ENCODE results near the gene PBX3. TPM values are rescaled to one million over a fixed set of nuclear protein-coding genes. Genes with fewer than 3 reads are reported as not detected.
A peak's percentile ranks its signal among the peaks of the same experiment; 100 is the strongest.

PBX3 gene
- polyA plus RNA-seq, 6 donors from 2014 or later, result 7.5 to 15.8 (median 10.1) TPM

- Mint-ChIP-seq H3K27ac (peak overlapping the region in 1 of 6 donors; percentile 7), H3K4me1 (peaks cover 0 to 3% (median 0%) of the 10 kb centered on the region in 3 donors), H3K4me3 (no peak overlapping the region), H3K9me3 (no peaks in the 10 kb centered on the region), H3K36me3 (no peaks in the 10 kb centered on the region), H3K27me3 (no peaks in the 10 kb centered on the region)
- no peak for DNase-seq
- ATAC-seq (ENCODE audit: low read depth in 2 of 2), result no peak
These were observed 50.8 kb downstream of the PBX3 start for GRCh38 chr9:125797930-125798329.

GRCh38 chr9:125803526-125803925 is 56.4 kb downstream of the PBX3 start:
- ATAC-seq (ENCODE audit: low read depth in 2 of 2) (no peak), DNase-seq (no peak)
- Mint-ChIP-seq H3K27ac (no peak overlapping the region), H3K4me3 (no peak overlapping the region), H3K27me3 (no peaks in the 10 kb centered on the region), H3K36me3 (no peaks in the 10 kb centered on the region), H3K4me1 (no peaks in the 10 kb centered on the region), H3K9me3 (no peaks in the 10 kb centered on the region)

GRCh38 chr9:125805057-125805456 is 57.9 kb downstream of the PBX3 start:
- ATAC-seq (ENCODE audit: low read depth in 2 of 2) (no peak), DNase-seq (no peak)
- H3K27ac Mint-ChIP-seq, result no peak overlapping the region
- no peaks in the 10 kb centered on the region for H3K4me1 Mint-ChIP-seq
- no peaks in the 10 kb centered on the region for H3K36me3 Mint-ChIP-seq
- H3K4me3 Mint-ChIP-seq, result no peak overlapping the region
- H3K27me3 Mint-ChIP-seq, result no peaks in the 10 kb centered on the region
- no peaks in the 10 kb centered on the region for H3K9me3 Mint-ChIP-seq

GRCh38 chr9:125805586-125805985 is 58.4 kb downstream of the PBX3 start:
- H3K4me1 Mint-ChIP-seq, result no peaks in the 10 kb centered on the region
- no peak for ATAC-seq (ENCODE audit: low read depth in 2 of 2)

GRCh38 chr9:125807079-125807478 is 59.9 kb downstream of the PBX3 start:
- Mint-ChIP-seq H3K4me3 (no peak overlapping the region), H3K27me3 (no peaks in the 10 kb centered on the region), H3K4me1 (no peaks in the 10 kb centered on the region), H3K9me3 (peaks cover 0 to 2% (median 0%) of the 10 kb centered on the region in 7 donors), H3K27ac (peak overlapping the region in 1 of 6 donors; percentile 9), H3K36me3 (peaks cover 9 to 16% of the 10 kb centered on the region in 2 donors)
- ATAC-seq (ENCODE audit: low read depth in 2 of 2) (no peak), DNase-seq (no peak)

More at GRCh38 chr9:125805586-125805985, 58.4 kb downstream of the PBX3 start:
- H3K4me3 Mint-ChIP-seq, result no peak overlapping the region
- no peak overlapping the region for H3K27ac Mint-ChIP-seq
- peaks cover 0 to 2% (median 0%) of the 10 kb centered on the region in 7 donors for H3K9me3 Mint-ChIP-seq
- DNase-seq, result no peak
- H3K27me3 Mint-ChIP-seq, result no peaks in the 10 kb centered on the region
- H3K36me3 Mint-ChIP-seq, result peaks cover 1 to 4% of the 10 kb centered on the region in 2 donors

GRCh38 chr9:125810161-125810560 is 63.0 kb downstream of the PBX3 start:
- Mint-ChIP-seq H3K27ac (no peak overlapping the region), H3K27me3 (no peaks in the 10 kb centered on the region), H3K4me3 (no peak overlapping the region), H3K4me1 (no peaks in the 10 kb centered on the region), H3K9me3 (peaks cover 0 to 2% (median 0%) of the 10 kb centered on the region in 7 donors), H3K36me3 (peaks cover 9 to 16% of the 10 kb centered on the region in 2 donors)
- no peak for ATAC-seq (ENCODE audit: low read depth in 2 of 2)
- DNase-seq, result no peak

GRCh38 chr9:125811002-125811401 is 63.8 kb downstream of the PBX3 start:
- ATAC-seq (ENCODE audit: low read depth in 2 of 2), result no peak
- Mint-ChIP-seq H3K4me1 (no peaks in the 10 kb centered on the region), H3K36me3 (peaks cover 9 to 16% of the 10 kb centered on the region in 2 donors), H3K27me3 (no peaks in the 10 kb centered on the region), H3K27ac (peak overlapping the region in 1 of 6 donors; percentile 33), H3K9me3 (peaks cover 0 to 2% (median 0%) of the 10 kb centered on the region in 7 donors), H3K4me3 (no peak overlapping the region)
- DNase-seq, result no peak

GRCh38 chr9:125812403-125812802 is 65.2 kb downstream of the PBX3 start:
- peaks cover 0 to 2% (median 0%) of the 10 kb centered on the region in 7 donors for H3K9me3 Mint-ChIP-seq
- ATAC-seq (ENCODE audit: low read depth in 2 of 2), result no peak
- H3K36me3 Mint-ChIP-seq, result peaks cover 9 to 16% of the 10 kb centered on the region in 2 donors
- H3K27me3 Mint-ChIP-seq, result no peaks in the 10 kb centered on the region
- H3K4me3 Mint-ChIP-seq, result no peak overlapping the region
- no peak for DNase-seq
- peaks cover 0 to 3% (median 0%) of the 10 kb centered on the region in 3 donors for H3K4me1 Mint-ChIP-seq
- H3K27ac Mint-ChIP-seq, result no peak overlapping the region

GRCh38 chr9:125815568-125815967 is 68.4 kb downstream of the PBX3 start:
- DNase-seq (no peak), ATAC-seq (ENCODE audit: low read depth in 2 of 2) (no peak)
- Mint-ChIP-seq H3K9me3 (peaks cover 0 to 1% (median 0%) of the 10 kb centered on the region in 7 donors), H3K36me3 (peaks cover 5 to 15% of the 10 kb centered on the region in 2 donors), H3K4me1 (peaks cover 0 to 10% (median 6%) of the 10 kb centered on the region in 3 donors), H3K27ac (no peak overlapping the region), H3K4me3 (no peak overlapping the region), H3K27me3 (no peaks in the 10 kb centered on the region)

GRCh38 chr9:125816321-125816720 is 69.1 kb downstream of the PBX3 start:
- DNase-seq (no peak), ATAC-seq (ENCODE audit: low read depth in 2 of 2) (no peak)
- peaks cover 0 to 8% of the 10 kb centered on the region in 2 donors for H3K36me3 Mint-ChIP-seq
- H3K4me3 Mint-ChIP-seq, result no peak overlapping the region
- H3K9me3 Mint-ChIP-seq, result peaks cover 0 to 1% (median 0%) of the 10 kb centered on the region in 7 donors
- peaks cover 0 to 18% (median 6%) of the 10 kb centered on the region in 3 donors for H3K4me1 Mint-ChIP-seq
- no peaks in the 10 kb centered on the region for H3K27me3 Mint-ChIP-seq
- H3K27ac Mint-ChIP-seq, result no peak overlapping the region

GRCh38 chr9:125820100-125820804 is 73.1 kb downstream of the PBX3 start:
- Mint-ChIP-seq H3K4me1 (peaks cover 9 to 38% (median 11%) of the 10 kb centered on the region in 3 donors), H3K36me3 (no peaks in the 10 kb centered on the region), H3K9me3 (no peaks in the 10 kb centered on the region), H3K27ac (peak overlapping the region in 3 of 6 donors; percentile 18 to 67 (median 45)), H3K27me3 (no peaks in the 10 kb centered on the region), H3K4me3 (peak overlapping the region in 5 of 8 donors; percentile 22 to 64 (median 41))
- ATAC-seq (ENCODE audit: low read depth in 2 of 2) (peak; percentile 39 to 47), DNase-seq (no peak)

GRCh38 chr9:125821078-125821477 is 73.9 kb downstream of the PBX3 start:
- Mint-ChIP-seq H3K4me1 (peaks cover 9 to 42% (median 15%) of the 10 kb centered on the region in 3 donors), H3K9me3 (no peaks in the 10 kb centered on the region), H3K27ac (peak overlapping the region; percentile 67 to 95 (median 71)), H3K27me3 (no peaks in the 10 kb centered on the region), H3K36me3 (no peaks in the 10 kb centered on the region), H3K4me3 (peak overlapping the region; percentile 64 to 89 (median 79))
- peak; percentile 53 to 58 for ATAC-seq (ENCODE audit: low read depth in 2 of 2)
- no peak for DNase-seq

GRCh38 chr9:125822160-125822559 is 75.0 kb downstream of the PBX3 start:
- DNase-seq (no peak), ATAC-seq (ENCODE audit: low read depth in 2 of 2) (no peak)
- peaks cover 9 to 41% (median 15%) of the 10 kb centered on the region in 3 donors for H3K4me1 Mint-ChIP-seq
- no peaks in the 10 kb centered on the region for H3K27me3 Mint-ChIP-seq
- no peak overlapping the region for H3K4me3 Mint-ChIP-seq
- H3K9me3 Mint-ChIP-seq, result no peaks in the 10 kb centered on the region
- H3K27ac Mint-ChIP-seq, result peak overlapping the region in 2 of 6 donors; percentile 47 to 67
- H3K36me3 Mint-ChIP-seq, result no peaks in the 10 kb centered on the region

- Mint-ChIP-seq H3K4me1 (peaks cover 9 to 39% (median 15%) of the 10 kb centered on the region in 3 donors), H3K4me3 (peak overlapping the region in 5 of 8 donors; percentile 42 to 90 (median 56)), H3K9me3 (no peaks in the 10 kb centered on the region), H3K27ac (peak overlapping the region in 4 of 6 donors; percentile 70 to 93 (median 84)), H3K27me3 (no peaks in the 10 kb centered on the region), H3K36me3 (no peaks in the 10 kb centered on the region)
- DNase-seq, result no peak
- ATAC-seq (ENCODE audit: low read depth in 2 of 2), result no peak
These were observed 75.7 kb downstream of the PBX3 start for GRCh38 chr9:125822902-125823301.
